SK-N-SH (cell line): ENCODE measurements around the gene DNAJC5. TPM values are rescaled to one million over a fixed set of nuclear protein-coding genes. Genes with fewer than 3 reads are reported as not detected.

Experiments
- CTCF ChIA-PET: fragments of 300-600, 350-600 bp; formaldehyde crosslinking; extraction: SDS; loops from one replicate; lab custom pipeline; 2021; lab: Yijun Ruan, JAX
- POLR2A ChIA-PET: fragments of 350-600 bp; sonication (Branson Sonifier 250); formaldehyde crosslinking; extraction: SDS; loops from one replicate; lab custom pipeline; 2020; ENCODE audit warnings: antibody characterized with exemption, inconsistent platforms; lab: Yijun Ruan, JAX
- DNase-seq: peaks from one replicate; pipeline ENCODE4 v3.0.0; 2012
- H2AFZ ChIP-seq: fragments of 200-600 bp; sonication (generic); 2 replicates; pipeline ENCODE4 v1.8.1; 2016; ENCODE audit warnings: antibody characterized with exemption, mild to moderate bottlenecking, low read depth
- H3F3A ChIP-seq: fragments of 200-600 bp; sonication (generic); replicated peaks from 2 replicates; pipeline ENCODE3; 2016; ENCODE audit warnings: antibody characterized with exemption, mild to moderate bottlenecking; ENCODE audit not compliant: insufficient read depth
- H3K27ac ChIP-seq, 2 experiments: fragments of 200-500 bp in 1 of 2; fragments of 200-600 bp in 1 of 2; sonication (Bioruptor generic) in 1 of 2; sonication (generic), shearing (Covaris generic) in 1 of 2; 2 replicates each; pipeline versions ENCODE4 v1.5.1 to v1.6.1; 2014 to 2016; ENCODE audit warnings: low read depth in 2 of 2, inconsistent platforms in 1 of 2, low read length in 1 of 2, mild to moderate bottlenecking in 1 of 2, mixed read lengths in 1 of 2
- H3K27me3 ChIP-seq: fragments of 200-600 bp; sonication (generic), shearing (Covaris generic); 2 replicates; pipeline ENCODE4 v1.6.1; 2016; ENCODE audit warnings: mixed run types; ENCODE audit not compliant: insufficient read depth
- H3K36me3 ChIP-seq, 2 experiments: fragments of 200-500 bp in 1 of 2; fragments of 200-600 bp in 1 of 2; sonication (Bioruptor generic) in 1 of 2; sonication (generic) in 1 of 2; replicated peaks in 1 of 2; 2 replicates each; pipeline versions ENCODE3 to v1.5.1; 2014 to 2016; ENCODE audit warnings: low read length in 1 of 2, mild to moderate bottlenecking in 1 of 2; ENCODE audit not compliant: insufficient read depth in 2 of 2, control insufficient read depth in 1 of 2
- H3K4me1 ChIP-seq, 2 experiments: fragments of 200-500 bp in 1 of 2; fragments of 200-600 bp in 1 of 2; sonication (Bioruptor generic) in 1 of 2; sonication (generic), shearing (Covaris generic) in 1 of 2; 2 replicates each; pipeline versions ENCODE4 v1.5.1 to v1.6.1; 2014 to 2016; ENCODE audit warnings: low read depth in 1 of 2, low read length in 1 of 2, mixed run types in 1 of 2; ENCODE audit not compliant: insufficient read depth in 2 of 2, control insufficient read depth in 1 of 2
- H3K4me2 ChIP-seq: fragments of 200-600 bp; sonication (generic), shearing (Covaris generic); 2 replicates; pipeline ENCODE4 v1.6.1; 2017; ENCODE audit warnings: mixed run types
- H3K4me3 ChIP-seq, 2 experiments: fragments of 200-500 bp in 1 of 2; fragments of 200-600 bp in 1 of 2; sonication (Bioruptor generic) in 1 of 2; sonication (generic), shearing (Covaris generic) in 1 of 2; 2 replicates each; pipeline versions ENCODE4 v1.5.1 to v1.8.1; 2014 to 2016; ENCODE audit warnings: low read depth in 2 of 2, inconsistent platforms in 1 of 2, low read length in 1 of 2, mild to moderate bottlenecking in 1 of 2, mixed read lengths in 1 of 2, moderate library complexity in 1 of 2
- H3K79me2 ChIP-seq: fragments of 200-600 bp; sonication (generic); 2 replicates; pipeline ENCODE4 v1.8.1; 2017; ENCODE audit warnings: mild to moderate bottlenecking; ENCODE audit not compliant: insufficient read depth
- H3K9ac ChIP-seq: fragments of 200-600 bp; sonication (generic); 2 replicates; pipeline ENCODE4 v1.6.1; 2017; ENCODE audit warnings: mixed run types
- H3K9me2 ChIP-seq: fragments of 200-600 bp; sonication (generic); 2 replicates; pipeline ENCODE4 v1.6.1; 2017; ENCODE audit warnings: mixed run types
- H3K9me3 ChIP-seq: fragments of 200-600 bp; sonication (generic); 2 replicates; pipeline ENCODE4 v1.6.1; 2017; ENCODE audit warnings: mixed run types, mild to moderate bottlenecking, moderate library complexity
- H4K20me1 ChIP-seq: fragments of 200-600 bp; sonication (generic); 2 replicates; pipeline ENCODE4 v1.6.1; 2017; ENCODE audit warnings: mild to moderate bottlenecking, mixed run types; ENCODE audit not compliant: insufficient read depth
- EP300 ChIP-seq, 2 experiments: IDR thresholded peaks; 2 replicates each; pipeline versions ENCODE4 v1.4.0 to v1.6.1; 2012; ENCODE audit warnings: borderline replicate concordance in 1 of 2, low read depth in 1 of 2, low read length in 1 of 2
- FOSL2 ChIP-seq: IDR thresholded peaks from 2 replicates; pipeline ENCODE4 v1.4.0; 2012; ENCODE audit warnings: low read depth, mild to moderate bottlenecking, moderate library complexity, borderline replicate concordance
- GABPA ChIP-seq: IDR thresholded peaks from 2 replicates; pipeline ENCODE4 v1.4.0; 2012; ENCODE audit warnings: low read depth, mild to moderate bottlenecking
- MAX ChIP-seq: IDR thresholded peaks from 2 replicates; pipeline ENCODE4 v1.4.0; 2012; ENCODE audit warnings: low read depth
- NFIC ChIP-seq: IDR thresholded peaks from 2 replicates; pipeline ENCODE4 v1.4.0; 2012; ENCODE audit warnings: borderline replicate concordance
- NRF1 ChIP-seq: IDR thresholded peaks from 2 replicates; pipeline ENCODE4 v1.6.1; 2012; ENCODE audit warnings: low read depth, mild to moderate bottlenecking, low read length
- RCOR1 ChIP-seq: fragments of 150-350 bp; IDR thresholded peaks from 2 replicates; pipeline ENCODE4 v1.6.1; 2017; ENCODE audit warnings: antibody characterized with exemption, low read length
- TEAD4 ChIP-seq: IDR thresholded peaks from 2 replicates; pipeline ENCODE4 v1.4.0; 2012; ENCODE audit warnings: mild to moderate bottlenecking, borderline replicate concordance; ENCODE audit not compliant: insufficient read depth
- USF1 ChIP-seq: IDR thresholded peaks from 2 replicates; pipeline ENCODE4 v1.4.0; 2012; ENCODE audit warnings: low read depth, borderline replicate concordance
- USF2 ChIP-seq: fragments of 150-350 bp; IDR thresholded peaks from 2 replicates; pipeline ENCODE4 v1.6.1; 2017; ENCODE audit warnings: antibody characterized with exemption, low read length, low read depth, borderline replicate concordance
- WGBS: methylation state at CpG from one replicate; pipeline ENCODE4 v1.1.6; 2017; ENCODE audit warnings: low lambda C conversion rate; 5-methylcytosine and 5-hydroxymethylcytosine counted together
- polyA plus RNA-seq, 3 experiments: library from polyadenylated mRNA; depleted of rRNA; stranded (reverse); fragments of >200 nt; gene quantifications; 2 replicates each; pipeline ENCODE4 v1.2.3, GENCODE V29; 2012
- TF ChIP-seq, protein P1 (sequence below): IDR thresholded peaks from 2 replicates; pipeline ENCODE4 v1.6.1; 2012; ENCODE audit warnings: mild to moderate bottlenecking, low read depth, low read length, moderate library complexity
- TF ChIP-seq, protein P2 (sequence below): IDR thresholded peaks from 2 replicates; pipeline ENCODE4; 2012

The DNAJC5 gene
- polyA plus RNA-seq, 1 of the 3 experiments (the other 2 are of a cell fraction): 24.2 TPM

DNA sequence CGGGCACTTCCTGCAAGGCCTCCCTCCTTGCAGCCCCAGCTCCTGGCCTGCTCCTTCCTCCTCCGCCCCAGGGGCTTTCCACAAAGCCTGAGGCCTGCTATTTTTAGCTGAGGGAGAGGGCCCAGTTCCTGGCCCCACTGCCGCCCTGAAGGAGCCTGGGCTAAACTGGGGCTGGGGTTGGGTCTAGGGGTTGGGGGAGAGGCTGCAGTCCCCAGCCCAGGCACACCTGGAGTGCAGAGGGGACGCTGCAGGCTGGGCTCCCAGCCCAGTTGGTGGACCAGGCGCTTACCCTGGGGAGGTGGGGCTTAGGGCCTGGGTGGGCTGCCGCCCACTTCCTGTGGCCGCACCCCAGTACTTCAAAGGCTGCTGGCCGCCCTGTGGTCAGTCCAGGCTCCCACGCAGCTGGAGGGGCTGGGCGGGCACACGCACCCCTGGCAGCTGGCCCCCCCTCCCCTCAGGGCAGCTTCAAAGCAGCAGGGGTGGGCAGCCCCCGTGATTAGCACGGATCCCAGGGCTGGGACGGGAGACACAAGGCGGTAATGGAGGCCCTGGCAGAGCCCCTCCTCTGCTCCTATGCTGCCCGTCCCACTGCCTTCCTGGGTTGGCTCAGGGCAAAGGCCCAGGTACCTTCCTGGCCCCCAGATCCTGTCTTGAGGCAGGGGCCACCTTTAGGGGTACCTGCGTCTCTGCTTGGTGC, 40.7 kb upstream of the DNAJC5 start:
- Histone ChIP-seq H3K36me3 (no peaks in the 10 kb centered on the region), H3K4me3 (no peak overlapping the region), H3F3A (no peaks in the 10 kb centered on the region), H3K27ac (no peak overlapping the region), H4K20me1 (no peaks in the 10 kb centered on the region), H3K27me3 (no peaks in the 10 kb centered on the region), H3K4me1 (peaks cover 0 to 49% of the 10 kb centered on the region in 2 experiments; a peak in 1 of 4 replicates), H3K9me3 (no peaks in the 10 kb centered on the region), H3K9ac (no peak overlapping the region), H3K4me2 (no peak overlapping the region), H3K79me2 (no peaks in the 10 kb centered on the region), H2AFZ (no peak overlapping the region), H3K9me2 (no peaks in the 10 kb centered on the region)
- no peak for TF ChIP-seq GABPA
- TF ChIP-seq, protein P1, sequence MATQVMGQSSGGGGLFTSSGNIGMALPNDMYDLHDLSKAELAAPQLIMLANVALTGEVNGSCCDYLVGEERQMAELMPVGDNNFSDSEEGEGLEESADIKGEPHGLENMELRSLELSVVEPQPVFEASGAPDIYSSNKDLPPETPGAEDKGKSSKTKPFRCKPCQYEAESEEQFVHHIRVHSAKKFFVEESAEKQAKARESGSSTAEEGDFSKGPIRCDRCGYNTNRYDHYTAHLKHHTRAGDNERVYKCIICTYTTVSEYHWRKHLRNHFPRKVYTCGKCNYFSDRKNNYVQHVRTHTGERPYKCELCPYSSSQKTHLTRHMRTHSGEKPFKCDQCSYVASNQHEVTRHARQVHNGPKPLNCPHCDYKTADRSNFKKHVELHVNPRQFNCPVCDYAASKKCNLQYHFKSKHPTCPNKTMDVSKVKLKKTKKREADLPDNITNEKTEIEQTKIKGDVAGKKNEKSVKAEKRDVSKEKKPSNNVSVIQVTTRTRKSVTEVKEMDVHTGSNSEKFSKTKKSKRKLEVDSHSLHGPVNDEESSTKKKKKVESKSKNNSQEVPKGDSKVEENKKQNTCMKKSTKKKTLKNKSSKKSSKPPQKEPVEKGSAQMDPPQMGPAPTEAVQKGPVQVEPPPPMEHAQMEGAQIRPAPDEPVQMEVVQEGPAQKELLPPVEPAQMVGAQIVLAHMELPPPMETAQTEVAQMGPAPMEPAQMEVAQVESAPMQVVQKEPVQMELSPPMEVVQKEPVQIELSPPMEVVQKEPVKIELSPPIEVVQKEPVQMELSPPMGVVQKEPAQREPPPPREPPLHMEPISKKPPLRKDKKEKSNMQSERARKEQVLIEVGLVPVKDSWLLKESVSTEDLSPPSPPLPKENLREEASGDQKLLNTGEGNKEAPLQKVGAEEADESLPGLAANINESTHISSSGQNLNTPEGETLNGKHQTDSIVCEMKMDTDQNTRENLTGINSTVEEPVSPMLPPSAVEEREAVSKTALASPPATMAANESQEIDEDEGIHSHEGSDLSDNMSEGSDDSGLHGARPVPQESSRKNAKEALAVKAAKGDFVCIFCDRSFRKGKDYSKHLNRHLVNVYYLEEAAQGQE: no peak
- no peak for TF ChIP-seq TEAD4
- TF ChIP-seq EP300 (IDR thresholded peaks at IDR 0.05; ENCODE audit: borderline replicate concordance in 1 of 2, low read depth in 1 of 2, low read length in 1 of 2): no peak
- TF ChIP-seq RCOR1: no peak
- TF ChIP-seq FOSL2: no peak
- TF ChIP-seq, protein P2, sequence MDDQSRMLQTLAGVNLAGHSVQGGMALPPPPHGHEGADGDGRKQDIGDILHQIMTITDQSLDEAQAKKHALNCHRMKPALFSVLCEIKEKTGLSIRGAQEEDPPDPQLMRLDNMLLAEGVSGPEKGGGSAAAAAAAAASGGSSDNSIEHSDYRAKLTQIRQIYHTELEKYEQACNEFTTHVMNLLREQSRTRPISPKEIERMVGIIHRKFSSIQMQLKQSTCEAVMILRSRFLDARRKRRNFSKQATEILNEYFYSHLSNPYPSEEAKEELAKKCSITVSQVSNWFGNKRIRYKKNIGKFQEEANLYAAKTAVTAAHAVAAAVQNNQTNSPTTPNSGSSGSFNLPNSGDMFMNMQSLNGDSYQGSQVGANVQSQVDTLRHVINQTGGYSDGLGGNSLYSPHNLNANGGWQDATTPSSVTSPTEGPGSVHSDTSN: no peak
- TF ChIP-seq NRF1: no peak
- no peak for TF ChIP-seq MAX
- TF ChIP-seq NFIC: no peak
- TF ChIP-seq USF1: no peak
- no peak for TF ChIP-seq USF2
- WGBS: 81% methylated on average over 3 of the region's 17 CpGs
- peak; percentile 82 for DNase-seq
- POLR2A ChIA-PET: interaction anchor here (0.9 to 2.6 kb wide), 2 partner anchors 11 to 114 kb away, joined by 3 to 12 read pairs; partner anchors contain the start of gene TPD52L2
- CTCF ChIA-PET: interaction anchor here (1.0 to 3.0 kb wide), 4 partner anchors 9 to 79 kb away, joined by 3 to 17 read pairs (median 10); partner anchors contain the start of gene TPD52L2
